ENCODE results near the gene TMEM218.

DNA sequence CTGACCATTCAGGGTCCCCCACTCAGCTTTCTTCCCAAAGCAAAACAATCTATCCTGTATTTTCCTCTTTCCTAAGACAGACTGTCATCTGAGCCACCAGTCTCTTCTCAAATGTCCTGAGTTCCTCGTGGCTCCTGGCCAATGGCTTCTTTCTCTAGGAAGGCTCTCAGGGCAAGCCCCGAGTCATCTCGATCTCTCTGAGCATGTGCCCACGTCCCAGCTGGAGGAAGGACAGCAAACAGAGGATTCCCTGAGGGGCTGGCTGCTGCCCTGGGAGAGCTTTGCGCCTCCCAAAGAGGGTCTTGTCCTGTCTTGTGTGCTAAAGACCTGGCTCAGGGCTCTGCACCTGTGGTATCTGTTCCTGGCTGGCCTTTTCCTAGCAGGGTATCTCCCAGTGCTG, 40.0 kb downstream of the TMEM218 start:
- TF ChIP-seq EZH2 (IDR thresholded peaks at IDR 0.05; ENCODE audit: borderline replicate concordance, low read depth, low read length, severe bottlenecking) (no peak), CTCF (IDR thresholded peaks at IDR 0.05; ENCODE audit: borderline replicate concordance, extremely low read depth, low read length, poor library complexity, severe bottlenecking) (no peak)
